Thoracic aorta (tissue), 2 donors: ENCODE results near the gene RNF207. TPM values are rescaled to one million over a fixed set of nuclear protein-coding genes. Genes with fewer than 3 reads are reported as not detected.

Source experiments
- ATAC-seq: fragments of 150-250 bp; one replicate; pipeline ENCODE4 v1.8.0; 2017; ENCODE audit warnings: low read depth; ENCODE audit not compliant: insufficient number of reproducible peaks, low FRiP score
- DNase-seq: peaks from one replicate; pipeline ENCODE4 v3.0.0-alpha.2; 2020; ENCODE audit warnings: low spot score
- H3K27ac ChIP-seq, 2 donors: fragments of 200-600 bp; sonication (generic); 1 replicate in 1 of 2; 2 replicates in 1 of 2; pipeline ENCODE4 v1.5.1; 2016; ENCODE audit warnings: mild to moderate bottlenecking in 2 of 2, moderate library complexity in 2 of 2
- H3K27me3 ChIP-seq: fragments of 200-600 bp; sonication (generic); replicated peaks from 2 replicates; pipeline ENCODE4 v1.6.0; 2016; ENCODE audit warnings: mild to moderate bottlenecking; ENCODE audit not compliant: insufficient read depth
- H3K36me3 ChIP-seq: fragments of 200-600 bp; sonication (generic); one replicate; pipeline ENCODE4 v1.5.1; 2016
- H3K4me1 ChIP-seq, 2 donors: fragments of 200-600 bp; sonication (generic); 1 replicate in 1 of 2; 2 replicates in 1 of 2; pipeline versions ENCODE4 v1.5.1 to v1.6.0; 2016; ENCODE audit warnings: low read depth in 2 of 2, mild to moderate bottlenecking in 1 of 2; ENCODE audit not compliant: control insufficient read depth in 1 of 2
- H3K4me3 ChIP-seq: fragments of 200-600 bp; sonication (generic); 2 replicates; pipeline ENCODE4 v1.5.1; 2016; ENCODE audit warnings: mild to moderate bottlenecking
- H3K9me3 ChIP-seq: fragments of 200-600 bp; sonication (generic); 2 replicates; pipeline ENCODE4 v1.5.1; 2016
- CTCF ChIP-seq: fragments of 200-600 bp; sonication (generic); IDR thresholded peaks from one replicate; pipeline ENCODE4 v1.5.1; 2019; ENCODE audit warnings: antibody characterized with exemption
- total RNA-seq, 2 donors: library from RNA; depleted of rRNA; stranded (reverse); fragments of >200 nt; gene quantifications; one replicate each; pipeline versions ENCODE4 v1.1.0 to v1.2.3, GENCODE V29; 2016

The RNF207 gene
- total RNA-seq, 2 donors from 2014 or later: 30.5 to 50.1 TPM

GRCh38 chr1:6241887-6242740 is 36.2 kb downstream of the RNF207 start:
- Histone ChIP-seq H3K4me1 (peaks cover 6 to 15% of the 10 kb centered on the region in 2 donors), H3K9me3 (no peaks in the 10 kb centered on the region), H3K36me3 (no peaks in the 10 kb centered on the region), H3K4me3 (peak overlapping the region; percentile 27), H3K27ac (no peak overlapping the region), H3K27me3 (peaks cover 40% of the 10 kb centered on the region)
- DNase-seq: no peak
- no peak for TF ChIP-seq CTCF
- ATAC-seq: no peak

- Histone ChIP-seq H3K27me3 (peaks cover 41% of the 10 kb centered on the region), H3K9me3 (no peaks in the 10 kb centered on the region), H3K36me3 (no peaks in the 10 kb centered on the region), H3K27ac (no peak overlapping the region), H3K4me1 (peaks cover 6 to 15% of the 10 kb centered on the region in 2 donors), H3K4me3 (no peak overlapping the region)
- ATAC-seq (no peak), DNase-seq (no peak)
- TF ChIP-seq CTCF: no peak
Measured at GRCh38 chr1:6243053-6243834, 37.3 kb downstream of the RNF207 start.

- ATAC-seq (no peak), DNase-seq (no peak)
- no peak within 1 kb of the TSS for H3K4me3 ChIP-seq
- no peak within 1 kb of the TSS for H3K27ac ChIP-seq
- H3K4me1 ChIP-seq: peaks cover 6 to 15% of the 10 kb centered on the region in 2 donors
- no peaks in the 10 kb centered on the region for H3K36me3 ChIP-seq
- H3K9me3 ChIP-seq: no peaks in the 10 kb centered on the region
- peaks cover 48% of the 10 kb centered on the region for H3K27me3 ChIP-seq
- TF ChIP-seq CTCF: no peak
Measured at GRCh38 chr1:6243993-6244392, 38.1 kb downstream of the RNF207 start, which contains the start of gene HES3. Gene HES3, plus strand, starts transcription at chr1:6244179. Its CDS starts 187 bp downstream, at chr1:6244366.

- no peaks in the 10 kb centered on the region for H3K36me3 ChIP-seq
- peaks cover 48% of the 10 kb centered on the region for H3K27me3 ChIP-seq
- DNase-seq: no peak
- no peak for ATAC-seq
- H3K4me1 ChIP-seq: peaks cover 6 to 15% of the 10 kb centered on the region in 2 donors
- H3K9me3 ChIP-seq: no peaks in the 10 kb centered on the region
- H3K27ac ChIP-seq: no peak overlapping the region
- TF ChIP-seq CTCF: no peak
- H3K4me3 ChIP-seq: no peak overlapping the region
Measured at GRCh38 chr1:6244401-6245049, 38.6 kb downstream of the RNF207 start.
